B cell (primary cell): ENCODE results near the gene ACTR8.

Experiments used
- CTCF ChIP-seq: fragments of 200-600 bp; IDR thresholded peaks from one replicate; pipeline ENCODE4 v1.8.0; 2022; ENCODE audit warnings: antibody characterized with exemption, mild to moderate bottlenecking
- EZH2 ChIP-seq: IDR thresholded peaks from 2 replicates; pipeline ENCODE4 v1.6.1; 2012; ENCODE audit warnings: borderline replicate concordance, low read depth, mild to moderate bottlenecking, moderate library complexity, low read length; ENCODE audit not compliant: insufficient read depth, poor library complexity, severe bottlenecking

GRCh38 chr3:53830944-53831343 is 51.0 kb downstream of the ACTR8 start:
- TF ChIP-seq CTCF, result no peak
- TF ChIP-seq EZH2, result no peak
